SH-SY5Y (cell line): ENCODE data around the gene PPP1CA.

Source experiments
- GATA2 ChIP-seq: IDR thresholded peaks from 2 replicates; pipeline ENCODE4 v1.6.1; 2011; ENCODE audit warnings: mild to moderate bottlenecking, low read depth, low read length
- GATA3 ChIP-seq: IDR thresholded peaks from 2 replicates; pipeline ENCODE4 v1.6.1; 2011; ENCODE audit warnings: low read depth, mild to moderate bottlenecking, low read length, moderate library complexity

PPP1CA gene

GRCh38 chr11:67437082-67437808 is 35.6 kb upstream of the PPP1CA start, which contains the start of gene PTPRCAP:
TSS of gene PTPRCAP (minus strand) at chr11:67437682. CDS start at chr11:67437619, 63 bp downstream.
- TF ChIP-seq GATA2 (no peak), GATA3 (no peak)

GRCh38 chr11:67436459-67437081 is 34.9 kb upstream of the PPP1CA start:
- TF ChIP-seq GATA2 (no peak), GATA3 (no peak)

GRCh38 chr11:67435727-67436458 is 34.2 kb upstream of the PPP1CA start:
- TF ChIP-seq GATA3 (no peak), GATA2 (no peak)

GRCh38 chr11:67435031-67435726 is 33.5 kb upstream of the PPP1CA start:
- TF ChIP-seq GATA2 (no peak), GATA3 (no peak)

GRCh38 chr11:67434395-67434881 is 32.8 kb upstream of the PPP1CA start:
- TF ChIP-seq GATA2 (no peak), GATA3 (no peak)

GRCh38 chr11:67433536-67434394 is 32.1 kb upstream of the PPP1CA start:
- TF ChIP-seq GATA2: no peak
- no peak for TF ChIP-seq GATA3

- TF ChIP-seq GATA2 (no peak), GATA3 (no peak)
These were observed 31.1 kb upstream of the PPP1CA start for GRCh38 chr11:67432655-67433349.

GRCh38 chr11:67431346-67432249 is 29.9 kb upstream of the PPP1CA start:
- TF ChIP-seq GATA3 (no peak), GATA2 (no peak)

- no peak for TF ChIP-seq GATA2
- TF ChIP-seq GATA3: no peak
These were observed 28.1 kb upstream of the PPP1CA start for GRCh38 chr11:67429722-67430121.

- no peak for TF ChIP-seq GATA3
- TF ChIP-seq GATA2: no peak
These were observed 27.5 kb upstream of the PPP1CA start for GRCh38 chr11:67429038-67429668.

GRCh38 chr11:67428052-67429001 is 26.7 kb upstream of the PPP1CA start, which contains the start of gene RPS6KB2:
TSS of gene RPS6KB2 (plus strand) at chr11:67428494. CDS start at chr11:67428546, 52 bp downstream.
- TF ChIP-seq GATA2 (no peak; the same call in 1 of the 2 replicates), GATA3 (no peak)
